Measurements from ENCODE around the gene DGKH.

DNA sequence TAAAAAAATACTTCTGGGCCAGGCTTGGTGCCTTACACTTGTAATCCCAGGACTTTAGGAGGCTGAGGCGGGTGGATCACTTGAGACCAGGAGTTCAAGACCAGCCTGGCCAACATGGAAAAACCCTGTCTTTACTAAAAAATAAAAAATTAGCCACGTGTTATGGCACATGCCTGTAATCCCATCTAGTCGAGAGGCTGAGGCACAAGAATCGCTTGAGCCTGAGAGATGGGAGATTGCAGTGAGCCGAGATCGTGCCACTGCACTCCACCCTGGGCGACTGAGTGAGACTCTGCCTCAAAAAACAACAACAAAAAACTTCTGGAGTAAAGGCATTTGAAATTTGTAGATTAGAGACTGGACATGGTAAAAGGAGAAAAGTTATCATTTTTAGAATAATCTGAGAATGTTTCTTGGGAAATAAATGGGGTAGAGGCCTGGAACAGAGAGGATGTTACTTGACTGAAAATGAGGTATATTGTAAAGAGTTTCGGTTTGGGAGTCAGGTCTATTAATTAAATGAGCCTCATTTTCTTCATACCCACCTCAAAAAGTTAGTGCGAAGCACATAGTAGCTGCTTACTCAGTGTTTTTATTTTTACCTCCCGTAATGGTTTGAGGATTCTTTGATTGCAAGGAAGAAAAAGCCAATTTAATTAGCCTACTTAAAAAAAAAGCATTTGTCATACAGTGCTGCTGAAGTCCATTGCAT, 226.1 kb downstream of the DGKH start:
- TF ChIP-seq, protein P1, sequence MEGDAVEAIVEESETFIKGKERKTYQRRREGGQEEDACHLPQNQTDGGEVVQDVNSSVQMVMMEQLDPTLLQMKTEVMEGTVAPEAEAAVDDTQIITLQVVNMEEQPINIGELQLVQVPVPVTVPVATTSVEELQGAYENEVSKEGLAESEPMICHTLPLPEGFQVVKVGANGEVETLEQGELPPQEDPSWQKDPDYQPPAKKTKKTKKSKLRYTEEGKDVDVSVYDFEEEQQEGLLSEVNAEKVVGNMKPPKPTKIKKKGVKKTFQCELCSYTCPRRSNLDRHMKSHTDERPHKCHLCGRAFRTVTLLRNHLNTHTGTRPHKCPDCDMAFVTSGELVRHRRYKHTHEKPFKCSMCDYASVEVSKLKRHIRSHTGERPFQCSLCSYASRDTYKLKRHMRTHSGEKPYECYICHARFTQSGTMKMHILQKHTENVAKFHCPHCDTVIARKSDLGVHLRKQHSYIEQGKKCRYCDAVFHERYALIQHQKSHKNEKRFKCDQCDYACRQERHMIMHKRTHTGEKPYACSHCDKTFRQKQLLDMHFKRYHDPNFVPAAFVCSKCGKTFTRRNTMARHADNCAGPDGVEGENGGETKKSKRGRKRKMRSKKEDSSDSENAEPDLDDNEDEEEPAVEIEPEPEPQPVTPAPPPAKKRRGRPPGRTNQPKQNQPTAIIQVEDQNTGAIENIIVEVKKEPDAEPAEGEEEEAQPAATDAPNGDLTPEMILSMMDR (IDR thresholded peaks at IDR 0.05) = no peak
- TF ChIP-seq POLR2AphosphoS5 (IDR thresholded peaks at IDR 0.05; ENCODE audit: low read depth, low read length) = no peak
- TF ChIP-seq TCF7L2 (IDR thresholded peaks at IDR 0.05; ENCODE audit: low read depth, low read length) = no peak
